ENCODE results near the gene TRIM66.

Gene TRIM66

GRCh38 chr11:8729067-8729466 lies 46.6 kb upstream of the TRIM66 start:
- Mint-ChIP-seq H3K4me1 (peaks cover 26% of the 10 kb centered on the region), H3K4me3 (no peak overlapping the region), H3K36me3 (ENCODE audit: low read depth) (peaks cover 26% of the 10 kb centered on the region), H3K27me3 (ENCODE audit: low read depth, poor library complexity) (no peaks in the 10 kb centered on the region), H3K9me3 (no peaks in the 10 kb centered on the region), H3K27ac (peak overlapping the region; percentile 34)
- TF ChIP-seq CTCF (IDR thresholded peaks at IDR 0.05), result no peak
- DNase-seq, result no peak

- no peak for DNase-seq
- Mint-ChIP-seq H3K4me1 (peaks cover 27% of the 10 kb centered on the region), H3K4me3 (no peak overlapping the region), H3K36me3 (ENCODE audit: low read depth) (peaks cover 26% of the 10 kb centered on the region), H3K9me3 (no peaks in the 10 kb centered on the region), H3K27me3 (ENCODE audit: low read depth, poor library complexity) (no peaks in the 10 kb centered on the region), H3K27ac (peak overlapping the region; percentile 34)
- no peak for TF ChIP-seq CTCF (IDR thresholded peaks at IDR 0.05)
Observed at GRCh38 chr11:8728563-8728962, 46.1 kb upstream of the TRIM66 start.

GRCh38 chr11:8726395-8726794 lies 43.9 kb upstream of the TRIM66 start:
- DNase-seq, result no peak
- no peak for TF ChIP-seq CTCF (IDR thresholded peaks at IDR 0.05)
- Mint-ChIP-seq H3K9me3 (no peaks in the 10 kb centered on the region), H3K4me3 (no peak overlapping the region), H3K27ac (no peak overlapping the region), H3K27me3 (ENCODE audit: low read depth, poor library complexity) (no peaks in the 10 kb centered on the region), H3K4me1 (peaks cover 32% of the 10 kb centered on the region), H3K36me3 (ENCODE audit: low read depth) (peaks cover 31% of the 10 kb centered on the region)

- no peak for DNase-seq
- no peak overlapping the region for H3K4me3 Mint-ChIP-seq
- H3K4me1 Mint-ChIP-seq, result peaks cover 49% of the 10 kb centered on the region
- H3K27ac Mint-ChIP-seq, result peak overlapping the region; percentile 62
- TF ChIP-seq CTCF (IDR thresholded peaks at IDR 0.05), result no peak
- no peaks in the 10 kb centered on the region for H3K9me3 Mint-ChIP-seq
- no peaks in the 10 kb centered on the region for H3K27me3 Mint-ChIP-seq (ENCODE audit: low read depth, poor library complexity)
- peaks cover 24% of the 10 kb centered on the region for H3K36me3 Mint-ChIP-seq (ENCODE audit: low read depth)
Observed at GRCh38 chr11:8724682-8725081, 42.2 kb upstream of the TRIM66 start.

GRCh38 chr11:8723711-8724110 lies 41.2 kb upstream of the TRIM66 start:
- Mint-ChIP-seq H3K9me3 (no peaks in the 10 kb centered on the region), H3K36me3 (ENCODE audit: low read depth) (peaks cover 17% of the 10 kb centered on the region), H3K27me3 (ENCODE audit: low read depth, poor library complexity) (no peaks in the 10 kb centered on the region), H3K4me3 (no peak overlapping the region), H3K4me1 (peaks cover 56% of the 10 kb centered on the region), H3K27ac (no peak overlapping the region)
- no peak for TF ChIP-seq CTCF (IDR thresholded peaks at IDR 0.05)
- DNase-seq, result no peak

- TF ChIP-seq CTCF (IDR thresholded peaks at IDR 0.05), result no peak
- Mint-ChIP-seq H3K27me3 (ENCODE audit: low read depth, poor library complexity) (no peaks in the 10 kb centered on the region), H3K4me3 (no peak overlapping the region), H3K27ac (peak overlapping the region; percentile 43), H3K36me3 (ENCODE audit: low read depth) (peaks cover 14% of the 10 kb centered on the region), H3K9me3 (no peaks in the 10 kb centered on the region), H3K4me1 (peaks cover 65% of the 10 kb centered on the region)
- DNase-seq, result no peak
Observed at GRCh38 chr11:8722809-8723208, 40.3 kb upstream of the TRIM66 start.

All from nephron progenitor cell (in vitro differentiated cells).